HG03571 (cell line): ENCODE measurements around the gene PPIA.
"Not testable (repeated sequence)": the region's sequence is repeated elsewhere in the genome, so short reads cannot be mapped to it uniquely, and the experiment has no call there.

Experiments used
- ATAC-seq: cut with Tn5 transposase; IDR thresholded peaks from one replicate; pipeline ENCODE4 v1.9.1; 2021; ENCODE audit not compliant: unreplicated experiment

PPIA gene

GRCh38 chr7:44762726-44763522, 33.6 kb upstream of the PPIA start:
- no peak for ATAC-seq

GRCh38 chr7:44764081-44764480, 32.4 kb upstream of the PPIA start:
- no peak for ATAC-seq

- ATAC-seq: no peak
These were observed 31.6 kb upstream of the PPIA start for GRCh38 chr7:44764665-44765578.

DNA sequence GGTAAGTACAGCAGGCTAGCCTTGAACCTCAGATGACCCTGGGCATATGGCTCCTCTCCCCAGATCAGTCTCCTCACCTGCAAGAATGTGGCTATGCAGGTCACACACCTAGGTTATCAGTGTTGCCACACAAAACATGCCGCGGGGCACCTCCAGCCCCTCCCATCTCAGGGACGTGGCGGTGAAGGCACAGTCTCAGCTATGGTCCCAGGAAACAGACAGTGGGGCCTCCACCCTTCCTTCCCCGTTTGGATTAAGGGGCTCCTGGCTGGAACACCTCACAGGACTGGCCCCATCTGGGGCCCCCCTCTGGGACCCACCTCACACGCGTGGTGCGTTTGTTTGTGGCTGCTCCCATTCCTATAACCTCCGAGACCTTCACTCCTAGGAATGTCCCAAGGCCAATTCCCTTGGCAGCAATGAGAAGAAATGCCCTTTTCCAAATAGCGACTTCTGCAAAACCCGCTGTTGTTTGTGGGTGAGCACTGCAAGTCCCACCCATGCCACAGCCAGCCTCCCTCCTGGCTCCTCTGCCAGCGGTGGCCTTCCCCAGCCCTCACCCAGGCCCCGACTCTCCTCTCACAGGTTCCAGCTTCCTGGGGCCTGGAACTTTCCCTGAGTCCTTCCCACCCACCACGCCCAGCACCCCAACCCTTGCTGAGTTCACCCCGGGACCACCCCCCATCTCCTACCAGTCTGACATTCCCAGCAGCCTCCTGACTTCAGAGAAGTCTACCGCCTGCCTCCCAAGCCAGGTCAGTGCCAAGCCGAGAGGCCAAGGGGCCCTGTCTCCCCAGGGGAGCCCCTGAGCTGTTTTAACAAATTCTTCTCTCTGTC, 30.7 kb upstream of the PPIA start:
- ATAC-seq: no peak

DNA sequence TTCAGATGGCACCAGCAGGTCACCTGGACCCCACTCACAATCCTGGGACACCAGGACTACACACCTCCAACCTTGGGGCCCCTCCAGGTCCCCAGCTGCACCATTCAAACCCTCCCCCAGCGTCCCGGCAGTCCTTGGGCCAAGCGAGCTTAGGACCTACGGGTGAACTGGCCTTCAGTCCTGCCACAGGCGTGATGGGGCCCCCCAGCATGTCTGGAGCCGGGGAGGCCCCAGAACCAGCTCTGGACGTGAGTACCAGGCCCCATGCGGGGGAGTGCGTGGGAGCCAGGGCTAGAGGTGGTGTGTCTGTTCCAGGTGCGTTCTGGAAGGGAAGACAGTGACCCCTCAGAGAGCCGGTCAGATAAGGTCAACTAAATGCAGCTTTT, 30.1 kb upstream of the PPIA start:
- no peak for ATAC-seq

DNA sequence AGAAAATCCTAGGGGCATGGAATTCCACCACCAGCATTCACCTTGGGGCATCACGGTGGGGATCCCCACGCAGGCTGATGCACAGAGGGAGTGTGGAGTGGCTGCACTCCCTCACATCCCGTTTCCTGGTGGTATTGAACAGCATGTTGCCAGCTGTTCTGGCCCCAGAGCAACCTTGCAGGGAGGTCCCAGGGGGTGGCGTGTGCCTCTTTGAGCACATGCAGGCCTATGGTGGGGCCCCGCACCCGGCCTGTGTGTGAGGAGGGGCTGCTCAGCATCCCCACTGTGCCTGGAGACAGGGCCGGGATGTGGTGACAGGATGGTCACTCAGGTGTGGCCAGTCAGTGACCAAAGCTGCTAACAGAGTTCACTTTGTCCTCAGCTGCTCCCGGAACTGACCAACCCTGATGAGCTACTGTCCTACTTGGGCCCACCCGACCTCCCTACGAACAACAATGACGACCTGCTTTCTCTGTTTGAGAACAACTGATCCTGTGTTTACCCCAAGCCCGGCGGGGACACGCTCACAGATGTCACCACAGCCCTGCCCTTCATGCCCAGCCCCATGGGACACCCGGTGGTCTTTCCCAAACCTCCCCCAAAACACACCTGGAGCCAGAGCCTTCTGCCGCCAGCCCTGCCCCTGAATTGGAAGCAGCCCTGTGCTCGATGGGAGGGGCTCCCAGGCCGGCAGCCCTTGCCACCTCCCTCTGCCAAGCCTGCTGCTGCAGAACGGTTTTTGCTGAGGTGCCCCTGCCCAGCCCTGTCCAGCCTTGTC, 29.2 kb upstream of the PPIA start:
- no peak for ATAC-seq

- ATAC-seq: no peak
These were observed 28.4 kb upstream of the PPIA start for GRCh38 chr7:44767912-44768627.

DNA sequence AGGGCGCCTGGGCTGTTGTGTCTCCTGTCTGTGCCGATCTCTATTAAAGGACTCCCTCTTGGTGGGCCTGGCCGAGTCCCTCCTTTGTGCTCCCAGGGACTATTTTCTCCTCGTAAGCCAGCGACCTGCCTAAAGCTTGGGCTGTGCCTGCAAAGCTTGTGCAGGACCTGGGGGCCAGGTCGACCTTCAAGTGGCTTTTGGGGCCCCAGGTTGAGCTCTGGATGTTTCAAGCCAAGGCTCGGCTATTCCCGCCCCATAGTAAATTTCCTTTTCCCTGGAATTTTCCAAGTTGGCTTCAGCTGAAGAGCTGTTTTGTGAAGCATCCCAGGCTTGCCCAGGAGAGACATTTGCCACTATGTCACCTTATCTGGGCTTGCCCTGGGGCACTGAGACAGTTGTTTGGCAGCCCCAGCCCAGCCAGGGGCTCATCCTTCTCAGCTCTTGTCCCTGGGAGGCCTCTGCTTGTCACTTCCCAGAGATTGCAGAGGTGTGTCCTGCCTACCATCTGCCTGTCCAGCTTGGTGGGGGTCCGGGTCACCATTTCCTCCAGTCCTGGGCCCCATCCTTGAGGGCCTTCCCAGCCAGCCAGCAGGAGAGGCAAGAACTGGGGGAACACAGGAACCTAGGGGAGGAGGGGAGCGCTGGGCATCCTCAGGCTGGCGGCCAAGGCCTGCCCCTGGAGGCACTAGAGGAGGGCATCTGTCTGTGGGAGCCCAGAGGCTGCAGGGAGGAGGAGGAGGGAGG, 27.7 kb upstream of the PPIA start:
- ATAC-seq: no peak

GRCh38 chr7:44769376-44769775, 27.1 kb upstream of the PPIA start:
- ATAC-seq: no peak

- peak; percentile 80 for ATAC-seq
These were observed 26.6 kb upstream of the PPIA start for GRCh38 chr7:44769776-44770294.

DNA sequence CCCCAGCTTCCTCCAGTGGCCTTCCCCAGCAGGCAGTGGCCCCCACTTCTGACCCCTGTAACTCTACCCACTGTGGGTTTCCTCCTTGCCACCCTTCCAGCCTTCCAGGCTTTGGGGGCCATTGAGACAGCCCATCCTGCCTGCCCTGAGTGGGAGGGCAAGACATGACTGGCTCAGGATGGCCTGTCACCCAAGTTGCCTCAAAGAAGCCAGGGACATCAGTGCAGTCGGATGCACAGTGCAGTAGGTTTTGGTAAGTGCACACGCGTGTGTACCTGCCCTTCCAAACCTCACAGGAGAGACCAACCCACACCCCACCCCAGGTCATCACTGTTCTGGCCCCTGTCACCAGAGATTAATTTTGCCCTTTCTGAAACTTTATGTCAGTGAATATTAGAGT, 25.1 kb upstream of the PPIA start:
- ATAC-seq: no peak

GRCh38 chr7:44772440-44772839, 24.0 kb upstream of the PPIA start:
- no peak for ATAC-seq

GRCh38 chr7:44772867-44773266, 23.6 kb upstream of the PPIA start:
- no peak for ATAC-seq

- not testable (repeated sequence) for ATAC-seq
These were observed 22.0 kb upstream of the PPIA start for GRCh38 chr7:44774486-44774885.

- ATAC-seq: no peak
These were observed 20.9 kb upstream of the PPIA start for GRCh38 chr7:44775383-44776107.

- ATAC-seq: no peak
These were observed 20.3 kb upstream of the PPIA start for GRCh38 chr7:44776211-44776610.

DNA sequence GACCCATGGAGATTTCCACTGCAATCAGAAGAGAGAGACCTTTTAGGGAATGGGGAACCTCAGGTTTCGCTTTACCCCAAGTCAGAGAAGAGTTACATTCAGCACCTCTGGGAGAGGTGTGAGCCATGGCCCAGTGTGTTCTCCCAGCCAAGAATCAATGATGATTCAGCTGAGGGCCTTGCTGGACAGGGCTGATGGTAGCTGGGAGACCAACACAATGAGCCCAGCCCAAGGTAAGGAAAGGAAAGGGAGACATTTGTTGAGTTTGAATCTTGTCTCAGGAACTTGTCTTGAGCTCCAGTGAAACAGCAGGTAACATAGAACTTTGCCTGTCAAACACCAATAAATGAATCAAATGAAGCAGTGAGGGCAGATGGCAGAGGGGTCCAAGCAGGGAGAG, 14.0 kb upstream of the PPIA start:
- ATAC-seq: no peak

- ATAC-seq: no peak
These were observed 13.1 kb upstream of the PPIA start for GRCh38 chr7:44783407-44783806.
